ENCODE results near the gene CENPF. TPM values are rescaled to one million over a fixed set of nuclear protein-coding genes. Genes with fewer than 3 reads are reported as not detected.

Gene CENPF
- total and polyA plus RNA-seq, 3 experiments from 2014 or later, result 0.77 to 45.5 (median 44.2) TPM

DNA sequence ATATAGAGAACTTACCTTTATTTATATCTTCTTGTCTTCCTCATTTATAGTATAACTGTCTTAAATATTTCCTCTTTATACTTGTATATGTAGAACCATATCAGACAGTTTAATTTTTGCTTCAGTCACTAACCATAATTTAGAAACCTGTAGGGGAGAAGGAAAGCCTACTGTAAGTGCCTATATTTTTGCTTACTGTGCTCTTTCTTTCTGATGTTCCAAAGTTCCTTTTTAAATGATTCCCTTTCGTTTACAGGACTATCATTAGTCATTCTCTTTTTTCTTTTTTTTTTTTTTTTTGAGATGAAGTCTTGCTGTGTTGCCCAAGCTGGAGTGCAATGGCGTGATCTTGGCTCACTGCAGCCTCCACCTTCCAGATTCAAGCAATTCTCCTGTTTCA, 109.7 kb downstream of the CENPF start:
- ChIA-PET CTCF (no interaction called here), POLR2A (no interaction called here)
- Mint-ChIP-seq H3K27me3 (peaks cover 8 to 13% of the 10 kb centered on the region in 2 donors), H3K27ac (no peak overlapping the region), H3K4me3 (no peak overlapping the region), H3K4me1 (no peaks in the 10 kb centered on the region), H3K36me3 (no peaks in the 10 kb centered on the region), H3K9me3 (peaks cover 0 to 9% (median 0%) of the 10 kb centered on the region in 5 donors)
- no peaks in the 10 kb centered on the region for H3K27me3 ChIP-seq (ENCODE audit: insufficient read depth, low read length, poor library complexity, severe bottlenecking)
- no peak overlapping the region for H3K27ac ChIP-seq (ENCODE audit: low read depth, low read length)
- H3K4me3 ChIP-seq (ENCODE audit: low read length), result no peak overlapping the region
- H3K4me1 ChIP-seq (ENCODE audit: insufficient read depth, low read length), result no peaks in the 10 kb centered on the region
- no peaks in the 10 kb centered on the region for H3K9me3 ChIP-seq (ENCODE audit: low read length)
- DNase-seq, result no peak
- no peaks in the 10 kb centered on the region for H3K36me3 ChIP-seq (ENCODE audit: insufficient read depth, low read length)

Other genes starting within 250 kb of the CENPF start
- under 1 TPM; 0.79 to 0.91 TPM for gene PTPN14, start 51.6 kb upstream of the CENPF start, total RNA-seq
- 0.70 TPM for gene PTPN14, start 51.6 kb upstream of the CENPF start, polyA plus RNA-seq